OCI-LY1 (cell line): ENCODE data around the gene HDAC2.

Experiments used
- H2AFZ ChIP-seq: fragments of 200-600 bp; sonication (generic), shearing (Covaris generic); 2 replicates; pipeline ENCODE4 v1.6.0; 2014; ENCODE audit warnings: antibody characterized with exemption, mild to moderate bottlenecking, low read length
- H3F3A ChIP-seq: fragments of 200-600 bp; sonication (generic), shearing (Covaris generic); 2 replicates; pipeline ENCODE4 v1.6.0; 2014; ENCODE audit warnings: mild to moderate bottlenecking, antibody characterized with exemption, low read length, moderate library complexity; ENCODE audit not compliant: insufficient read depth
- H3K27ac ChIP-seq: fragments of 200-600 bp; sonication (generic); 2 replicates; pipeline ENCODE4 v1.5.1; 2014; ENCODE audit warnings: low read length, mixed run types, mild to moderate bottlenecking, low read depth; ENCODE audit not compliant: poor library complexity, severe bottlenecking
- H3K27me3 ChIP-seq: fragments of 200-600 bp; sonication (generic); 2 replicates; pipeline ENCODE4 v1.6.0; 2014; ENCODE audit warnings: antibody characterized with exemption, mild to moderate bottlenecking, low read length, moderate library complexity; ENCODE audit not compliant: insufficient read depth
- H3K36me3 ChIP-seq: fragments of 200-600 bp; sonication (generic); 2 replicates; pipeline ENCODE4 v1.6.1; 2014; ENCODE audit warnings: mild to moderate bottlenecking, antibody characterized with exemption, low read length, moderate library complexity, mixed read lengths; ENCODE audit not compliant: insufficient read depth
- H3K4me1 ChIP-seq: fragments of 200-600 bp; sonication (generic); 2 replicates; pipeline ENCODE4 v1.5.1; 2014; ENCODE audit warnings: mild to moderate bottlenecking, low read length, moderate library complexity; ENCODE audit not compliant: insufficient read depth, severe bottlenecking
- H3K4me2 ChIP-seq: fragments of 200-600 bp; sonication (generic), shearing (Covaris generic); 2 replicates; pipeline ENCODE4 v1.6.1; 2014; ENCODE audit warnings: low read length
- H3K4me3 ChIP-seq: fragments of 200-600 bp; sonication (generic); 2 replicates; pipeline ENCODE4 v1.5.1; 2014; ENCODE audit warnings: low read length, low read depth, mild to moderate bottlenecking, mixed read lengths; ENCODE audit not compliant: poor library complexity, severe bottlenecking
- H3K79me2 ChIP-seq: fragments of 200-600 bp; shearing (Covaris generic); 2 replicates; pipeline ENCODE4 v1.6.1; 2016; ENCODE audit warnings: mixed run types, low read length, mixed read lengths; ENCODE audit not compliant: insufficient read depth
- H3K9ac ChIP-seq: fragments of 200-600 bp; sonication (generic), shearing (Covaris generic); 2 replicates; pipeline ENCODE4 v1.6.1; 2014; ENCODE audit warnings: mild to moderate bottlenecking, low read length, mixed read lengths
- H3K9me2 ChIP-seq: fragments of 200-600 bp; sonication (generic), shearing (Covaris generic); 2 replicates; pipeline ENCODE4 v1.6.1; 2014; ENCODE audit warnings: low read depth, mild to moderate bottlenecking, low read length, mixed read lengths
- H3K9me3 ChIP-seq: fragments of 200-600 bp; shearing (Covaris generic); 2 replicates; pipeline ENCODE4 v1.6.1; 2014; ENCODE audit warnings: low read length, mixed read lengths
- H4K20me1 ChIP-seq: fragments of 200-600 bp; sonication (generic), shearing (Covaris generic); 2 replicates; pipeline ENCODE4 v1.6.0; 2016; ENCODE audit warnings: mild to moderate bottlenecking, low read length; ENCODE audit not compliant: insufficient read depth
- CTCF ChIP-seq: fragments of 200-600 bp; sonication (generic), shearing (Covaris generic); IDR thresholded peaks from 2 replicates; pipeline ENCODE4 v1.5.1; 2017; ENCODE audit warnings: mild to moderate bottlenecking, antibody characterized with exemption, low read length, moderate library complexity, mixed read lengths
- EZH2 ChIP-seq: fragments of 200-600 bp; sonication (generic), shearing (Covaris generic); IDR thresholded peaks from 2 replicates; pipeline ENCODE4 v1.8.0; 2017; ENCODE audit warnings: borderline replicate concordance, mixed run types, mild to moderate bottlenecking, antibody characterized with exemption, low read length, moderate library complexity, mixed read lengths

Gene HDAC2

GRCh38 chr6:113930183-113930582 is 40.8 kb downstream of the HDAC2 start:
- Histone ChIP-seq H3K9me2 (no peaks in the 10 kb centered on the region), H3K79me2 (no peaks in the 10 kb centered on the region), H2AFZ (no peak overlapping the region), H3K4me1 (no peaks in the 10 kb centered on the region), H3K4me2 (no peak overlapping the region), H3K36me3 (peaks cover 7% of the 10 kb centered on the region; the same call in 1 of the 2 replicates), H3K4me3 (no peak overlapping the region), H3K9me3 (no peaks in the 10 kb centered on the region), H3F3A (no peaks in the 10 kb centered on the region), H3K9ac (no peak overlapping the region), H3K27me3 (no peaks in the 10 kb centered on the region), H3K27ac (no peak overlapping the region), H4K20me1 (no peaks in the 10 kb centered on the region)
- TF ChIP-seq CTCF, result no peak
- TF ChIP-seq EZH2, result no peak

GRCh38 chr6:113927001-113927400 is 43.9 kb downstream of the HDAC2 start:
- Histone ChIP-seq H3F3A (no peaks in the 10 kb centered on the region), H3K9ac (no peak overlapping the region), H3K27ac (no peak overlapping the region), H3K9me2 (no peaks in the 10 kb centered on the region), H3K27me3 (no peaks in the 10 kb centered on the region), H2AFZ (no peak overlapping the region), H3K36me3 (no peaks in the 10 kb centered on the region), H3K79me2 (no peaks in the 10 kb centered on the region), H3K4me3 (no peak overlapping the region), H4K20me1 (no peaks in the 10 kb centered on the region), H3K4me2 (no peak overlapping the region), H3K9me3 (no peaks in the 10 kb centered on the region), H3K4me1 (no peaks in the 10 kb centered on the region)
- no peak for TF ChIP-seq EZH2
- no peak for TF ChIP-seq CTCF

- Histone ChIP-seq H3K9me2 (no peaks in the 10 kb centered on the region), H3F3A (no peaks in the 10 kb centered on the region), H3K4me1 (peaks cover 8% of the 10 kb centered on the region), H3K4me3 (no peak overlapping the region), H3K9ac (no peak overlapping the region), H3K36me3 (no peaks in the 10 kb centered on the region), H3K9me3 (no peaks in the 10 kb centered on the region), H3K4me2 (no peak overlapping the region), H3K79me2 (no peaks in the 10 kb centered on the region), H2AFZ (no peak overlapping the region), H4K20me1 (no peaks in the 10 kb centered on the region), H3K27ac (no peak overlapping the region), H3K27me3 (no peaks in the 10 kb centered on the region)
- TF ChIP-seq CTCF (no peak), EZH2 (no peak)
Measured at GRCh38 chr6:113925378-113925777, 45.6 kb downstream of the HDAC2 start.
